Measurements from ENCODE around the gene FOXRED2. TPM values are rescaled to one million over a fixed set of nuclear protein-coding genes. Genes with fewer than 3 reads are reported as not detected.
A peak's percentile ranks its signal among the peaks of the same experiment; 100 is the strongest.
"Not testable (repeated sequence)": the region's sequence is repeated elsewhere in the genome, so short reads cannot be mapped to it uniquely, and the experiment has no call there.

Gene FOXRED2
- total RNA-seq, 1 donor from 2014 or later: 4.7 TPM

DNA sequence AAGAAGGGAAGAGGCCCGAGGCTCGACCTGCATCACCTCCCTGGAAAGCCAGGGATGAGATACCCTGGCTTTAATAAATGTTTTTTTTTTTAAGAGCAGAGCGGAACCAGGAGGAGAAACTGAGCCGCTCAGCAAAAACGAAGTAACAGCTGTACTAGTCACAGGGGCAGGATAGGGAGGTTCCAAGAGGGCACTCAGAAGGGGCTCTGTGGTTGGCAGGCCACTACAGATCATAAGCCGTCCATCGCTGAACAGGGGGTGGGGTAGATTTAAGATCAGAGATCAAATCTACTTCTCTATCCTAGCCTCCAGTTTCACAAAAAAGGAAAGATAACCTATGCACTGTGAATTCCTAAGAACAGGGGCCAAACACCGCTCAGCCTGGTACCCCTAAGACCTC lies 21.5 kb upstream of the FOXRED2 start:
- Mint-ChIP-seq H3K4me1 (peaks cover 6% of the 10 kb centered on the region), H3K27me3 (ENCODE audit: insufficient read depth, low read depth) (peaks cover 3% of the 10 kb centered on the region), H3K9me3 (peaks cover 3% of the 10 kb centered on the region), H3K27ac (peak overlapping the region; percentile 98), H3K36me3 (peaks cover 21% of the 10 kb centered on the region), H3K4me3 (peak overlapping the region; percentile 96)
- peaks cover 5% of the 10 kb centered on the region for H3K36me3 ChIP-seq
- TF ChIP-seq EZH2 (IDR thresholded peaks at IDR 0.05) (no peak), EZH2phosphoT487 (IDR thresholded peaks at IDR 0.05) (no peak)
- TF ChIP-seq, protein P1, sequence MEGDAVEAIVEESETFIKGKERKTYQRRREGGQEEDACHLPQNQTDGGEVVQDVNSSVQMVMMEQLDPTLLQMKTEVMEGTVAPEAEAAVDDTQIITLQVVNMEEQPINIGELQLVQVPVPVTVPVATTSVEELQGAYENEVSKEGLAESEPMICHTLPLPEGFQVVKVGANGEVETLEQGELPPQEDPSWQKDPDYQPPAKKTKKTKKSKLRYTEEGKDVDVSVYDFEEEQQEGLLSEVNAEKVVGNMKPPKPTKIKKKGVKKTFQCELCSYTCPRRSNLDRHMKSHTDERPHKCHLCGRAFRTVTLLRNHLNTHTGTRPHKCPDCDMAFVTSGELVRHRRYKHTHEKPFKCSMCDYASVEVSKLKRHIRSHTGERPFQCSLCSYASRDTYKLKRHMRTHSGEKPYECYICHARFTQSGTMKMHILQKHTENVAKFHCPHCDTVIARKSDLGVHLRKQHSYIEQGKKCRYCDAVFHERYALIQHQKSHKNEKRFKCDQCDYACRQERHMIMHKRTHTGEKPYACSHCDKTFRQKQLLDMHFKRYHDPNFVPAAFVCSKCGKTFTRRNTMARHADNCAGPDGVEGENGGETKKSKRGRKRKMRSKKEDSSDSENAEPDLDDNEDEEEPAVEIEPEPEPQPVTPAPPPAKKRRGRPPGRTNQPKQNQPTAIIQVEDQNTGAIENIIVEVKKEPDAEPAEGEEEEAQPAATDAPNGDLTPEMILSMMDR (IDR thresholded peaks at IDR 0.05): no peak
- H2AFZ ChIP-seq (replicated peaks): peak overlapping the region; percentile 95
- H3F3A ChIP-seq (ENCODE audit: low read depth): peaks cover 22% of the 10 kb centered on the region
- H4K20me1 ChIP-seq (ENCODE audit: low read depth): peaks cover 26% of the 10 kb centered on the region
- peak overlapping the region; percentile 99 for H3K4me2 ChIP-seq
- no peaks in the 10 kb centered on the region for H3K27me3 ChIP-seq
- H3K27ac ChIP-seq: peak overlapping the region; percentile 97
- no peaks in the 10 kb centered on the region for H3K9me3 ChIP-seq (ENCODE audit: low read depth)
- H3K4me1 ChIP-seq: peaks cover 10% of the 10 kb centered on the region
- peak overlapping the region; percentile 90 for H3K9ac ChIP-seq
- H3K4me3 ChIP-seq: peak overlapping the region; percentile 93
- DNase-seq (ENCODE audit: low spot score): no peak
- H3K79me2 ChIP-seq (ENCODE audit: low read depth): peaks cover 38% of the 10 kb centered on the region

DNA sequence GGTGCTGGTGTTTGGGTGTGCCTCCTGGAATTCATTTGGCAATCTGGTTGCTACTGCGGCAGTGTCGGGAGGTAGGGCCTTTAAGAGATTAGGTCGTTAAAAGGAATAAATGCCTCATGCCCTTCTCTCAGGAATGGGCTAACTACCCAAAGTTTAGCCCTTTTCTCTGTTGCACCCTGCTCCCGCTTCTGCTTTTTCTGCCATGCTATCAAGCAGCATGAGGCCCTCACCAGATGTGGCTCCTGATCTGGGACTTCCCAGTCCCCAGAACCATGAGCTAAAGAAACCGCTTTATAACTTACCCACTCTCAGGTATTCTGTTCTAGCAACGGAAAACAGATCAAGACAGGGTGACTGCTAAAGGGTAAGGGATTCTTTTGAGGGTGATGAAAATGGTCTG lies 15.8 kb upstream of the FOXRED2 start:
- Histone ChIP-seq H2AFZ (replicated peaks) (no peak overlapping the region), H3K4me3 (no peak overlapping the region), H3K36me3 (peaks cover 20% of the 10 kb centered on the region), H3K27me3 (no peaks in the 10 kb centered on the region), H3K27ac (no peak overlapping the region), H3K4me2 (no peak overlapping the region), H4K20me1 (ENCODE audit: low read depth) (peaks cover 19% of the 10 kb centered on the region), H3K9ac (no peak overlapping the region), H3K9me3 (ENCODE audit: low read depth) (no peaks in the 10 kb centered on the region), H3K4me1 (peaks cover 5% of the 10 kb centered on the region), H3K79me2 (ENCODE audit: low read depth) (peaks cover 25% of the 10 kb centered on the region), H3F3A (ENCODE audit: low read depth) (peaks cover 10% of the 10 kb centered on the region)
- H3K4me1 Mint-ChIP-seq: peaks cover 4% of the 10 kb centered on the region
- no peak for DNase-seq (ENCODE audit: low spot score)
- TF ChIP-seq, protein P1 (IDR thresholded peaks at IDR 0.05): no peak
- TF ChIP-seq EZH2 (IDR thresholded peaks at IDR 0.05): no peak
- no peak for TF ChIP-seq EZH2phosphoT487 (IDR thresholded peaks at IDR 0.05)
- H3K9me3 Mint-ChIP-seq: no peaks in the 10 kb centered on the region
- H3K27me3 Mint-ChIP-seq (ENCODE audit: insufficient read depth, low read depth): no peaks in the 10 kb centered on the region
- H3K27ac Mint-ChIP-seq: no peak overlapping the region
- peaks cover 40% of the 10 kb centered on the region for H3K36me3 Mint-ChIP-seq
- H3K4me3 Mint-ChIP-seq: no peak overlapping the region

DNA sequence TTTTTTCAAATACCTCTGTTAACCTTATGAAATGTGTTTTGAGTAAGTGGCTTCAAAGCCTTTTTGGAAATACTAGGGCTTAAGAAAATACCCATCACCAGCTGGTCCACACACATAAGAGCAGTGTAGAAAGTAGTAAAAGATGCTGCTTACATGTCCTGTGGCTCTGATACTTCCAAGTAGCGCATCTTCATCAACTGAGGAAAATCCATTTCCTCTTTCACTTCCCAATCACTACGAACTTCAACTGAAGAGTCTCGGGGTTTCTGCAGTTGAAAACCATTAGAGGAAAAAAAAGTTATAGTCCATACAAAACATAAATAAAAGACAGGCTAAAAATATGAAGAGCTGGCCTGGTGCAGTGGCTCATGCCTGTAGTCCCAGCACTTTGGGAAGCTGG lies 13.6 kb upstream of the FOXRED2 start:
- no peaks in the 10 kb centered on the region for H4K20me1 ChIP-seq (ENCODE audit: low read depth)
- Mint-ChIP-seq H3K27ac (no peak overlapping the region), H3K27me3 (ENCODE audit: insufficient read depth, low read depth) (no peaks in the 10 kb centered on the region), H3K4me1 (no peaks in the 10 kb centered on the region), H3K36me3 (peaks cover 45% of the 10 kb centered on the region), H3K4me3 (no peak overlapping the region), H3K9me3 (no peaks in the 10 kb centered on the region)
- no peaks in the 10 kb centered on the region for H3K4me1 ChIP-seq
- no peak overlapping the region for H3K9ac ChIP-seq
- H3F3A ChIP-seq (ENCODE audit: low read depth): peaks cover 4% of the 10 kb centered on the region
- H3K27me3 ChIP-seq: no peaks in the 10 kb centered on the region
- H3K4me3 ChIP-seq: no peak overlapping the region
- no peak overlapping the region for H2AFZ ChIP-seq (replicated peaks)
- H3K4me2 ChIP-seq: no peak overlapping the region
- peaks cover 5% of the 10 kb centered on the region for H3K79me2 ChIP-seq (ENCODE audit: low read depth)
- H3K9me3 ChIP-seq (ENCODE audit: low read depth): no peaks in the 10 kb centered on the region
- TF ChIP-seq EZH2 (IDR thresholded peaks at IDR 0.05) (no peak), EZH2phosphoT487 (IDR thresholded peaks at IDR 0.05) (no peak)
- TF ChIP-seq, protein P1 (IDR thresholded peaks at IDR 0.05): no peak
- DNase-seq (ENCODE audit: low spot score): no peak
- H3K36me3 ChIP-seq: peaks cover 15% of the 10 kb centered on the region
- no peak overlapping the region for H3K27ac ChIP-seq

DNA sequence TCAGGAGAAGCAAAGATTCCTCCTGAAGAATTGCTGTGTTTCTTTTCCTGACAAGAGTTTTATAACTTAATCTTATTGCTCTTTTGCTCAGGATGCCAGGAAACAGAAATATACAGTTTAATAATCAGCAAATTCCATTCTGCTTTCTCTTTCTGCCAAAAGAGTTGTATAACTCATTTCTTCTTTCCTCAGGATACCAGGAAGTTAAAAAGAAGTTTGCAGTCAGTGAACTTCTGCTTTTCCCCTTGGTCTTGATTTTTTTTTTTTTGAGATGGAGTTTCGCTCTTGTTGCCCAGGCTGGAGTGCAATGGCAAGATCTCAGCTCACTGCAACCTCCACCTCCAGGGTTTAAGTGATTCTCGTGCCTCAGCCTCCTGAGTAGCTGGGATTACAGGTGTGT lies 13.1 kb upstream of the FOXRED2 start:
- H3K27me3 Mint-ChIP-seq (ENCODE audit: insufficient read depth, low read depth); H3K4me3 Mint-ChIP-seq; H3K9ac ChIP-seq; H3K27ac Mint-ChIP-seq; H3F3A ChIP-seq (ENCODE audit: low read depth); H3K9me3 Mint-ChIP-seq; H3K27ac ChIP-seq; H3K4me1 Mint-ChIP-seq; DNase-seq (ENCODE audit: low spot score); H3K4me1 ChIP-seq; H3K9me3 ChIP-seq (ENCODE audit: low read depth); H3K27me3 ChIP-seq; H3K4me2 ChIP-seq; H3K79me2 ChIP-seq (ENCODE audit: low read depth); H2AFZ ChIP-seq (replicated peaks); H3K4me3 ChIP-seq; H4K20me1 ChIP-seq (ENCODE audit: low read depth): not testable (repeated sequence)
- peaks cover 45% of the 10 kb centered on the region for H3K36me3 Mint-ChIP-seq
- peaks cover 15% of the 10 kb centered on the region for H3K36me3 ChIP-seq

Data from neural progenitor cell (in vitro differentiated cells).